Endothelial cell of umbilical vein (primary cell): ENCODE measurements around the gene DOCK1. TPM values are rescaled to one million over a fixed set of nuclear protein-coding genes. Genes with fewer than 3 reads are reported as not detected.

Experiments
- BruUV-seq: library from RNA; stranded (reverse); fragments of 400-500 nt; replicated peaks from 2 replicates; lab custom pipeline; 2021; lab: Mats Ljungman, UMichigan
- CTCF ChIA-PET: fragments of 300-600, 350-600 bp; sonication (Branson Sonifier 250); formaldehyde crosslinking; loops from one replicate; lab custom pipeline; 2021; ENCODE audit warnings: antibody characterized with exemption, inconsistent platforms; lab: Charles Lee
- POLR2A ChIA-PET: fragments of 300-600, 350-600 bp; sonication (Branson Sonifier 250); formaldehyde crosslinking; loops from one replicate; lab custom pipeline; 2021; ENCODE audit warnings: antibody characterized with exemption, inconsistent platforms; lab: Charles Lee
- DNase-seq: peaks from one replicate; pipeline ENCODE4 v3.0.0-alpha.2; 2011; ENCODE audit warnings: low read depth, low spot score
- FAIRE-seq: peaks from 2 replicates; lab custom pipeline; 2011; peaks lifted over from hg19 to GRCh38; lab: Jason Lieb, UNC
- H2AFZ ChIP-seq: 2 replicates; pipeline ENCODE4 v1.6.0; 2012; ENCODE audit warnings: low read depth, low read length, control low read depth, inconsistent platforms
- H3K27ac ChIP-seq: 2 replicates; pipeline ENCODE4 v1.5.1; 2011; ENCODE audit warnings: low read depth, mild to moderate bottlenecking, control low read depth, low read length, moderate library complexity; ENCODE audit not compliant: insufficient read depth
- H3K27me3 ChIP-seq, 2 experiments: 2 replicates each; pipeline versions ENCODE4 v1.6.0 to v1.6.1; 2011; ENCODE audit warnings: low read length in 2 of 2, mixed read lengths in 1 of 2; ENCODE audit not compliant: control insufficient read depth in 2 of 2, insufficient read depth in 2 of 2
- H3K36me3 ChIP-seq, 2 experiments: 2 replicates in 1 of 2; 3 replicates in 1 of 2; pipeline ENCODE4 v1.5.1; 2011; ENCODE audit warnings: low read length in 2 of 2, mild to moderate bottlenecking in 1 of 2, moderate library complexity in 1 of 2; ENCODE audit not compliant: control insufficient read depth in 2 of 2, insufficient read depth in 2 of 2; ENCODE audit errors: extremely low read depth in 1 of 2
- H3K4me1 ChIP-seq: 3 replicates; pipeline ENCODE4 v1.5.1; 2011; ENCODE audit warnings: mild to moderate bottlenecking, low read length; ENCODE audit not compliant: control insufficient read depth, insufficient read depth; ENCODE audit errors: extremely low read depth
- H3K4me2 ChIP-seq: 2 replicates; pipeline ENCODE4 v1.6.1; 2011; ENCODE audit warnings: low read length, control low read depth, mixed read lengths; ENCODE audit not compliant: insufficient read depth
- H3K4me3 ChIP-seq, 3 experiments: fragments of 200-600 bp in 1 of 3; sonication (generic), shearing (Covaris generic) in 1 of 3; replicated peaks in 1 of 3; 2 replicates each; pipeline ENCODE4 v1.5.1; 2011 to 2016; ENCODE audit warnings: control low read depth in 3 of 3, low read length in 3 of 3, mild to moderate bottlenecking in 2 of 3, inconsistent platforms in 1 of 3, low read depth in 1 of 3, moderate library complexity in 1 of 3; ENCODE audit not compliant: insufficient read depth in 1 of 3
- H3K79me2 ChIP-seq: 2 replicates; pipeline ENCODE4 v1.6.0; 2012; ENCODE audit warnings: low read length, inconsistent platforms; ENCODE audit not compliant: control insufficient read depth, insufficient read depth
- H3K9ac ChIP-seq: replicated peaks from 2 replicates; pipeline ENCODE3; 2011; ENCODE audit warnings: low read length, control low read depth; ENCODE audit not compliant: insufficient read depth; ENCODE audit errors: extremely low read depth
- H3K9me1 ChIP-seq: replicated peaks from 3 replicates; pipeline ENCODE4 v1.6.0; 2011; ENCODE audit warnings: mild to moderate bottlenecking, low read length; ENCODE audit not compliant: control insufficient read depth, insufficient read depth; ENCODE audit errors: extremely low read depth
- H3K9me3 ChIP-seq: replicated peaks from 2 replicates; pipeline ENCODE4 v1.5.1; 2012; ENCODE audit warnings: low read length, inconsistent platforms; ENCODE audit not compliant: control insufficient read depth, insufficient read depth
- H4K20me1 ChIP-seq: replicated peaks from 2 replicates; pipeline ENCODE3; 2011; ENCODE audit warnings: mild to moderate bottlenecking, low read length; ENCODE audit not compliant: control insufficient read depth, insufficient read depth; ENCODE audit errors: extremely low read depth
- JUN ChIP-seq: IDR thresholded peaks from 2 replicates; pipeline ENCODE4 v1.6.1; 2011; ENCODE audit warnings: borderline replicate concordance, low read depth; ENCODE audit not compliant: insufficient read length, insufficient read depth
- MAX ChIP-seq: IDR thresholded peaks from 2 replicates; pipeline ENCODE4 v1.6.1; 2011; ENCODE audit not compliant: insufficient read depth, insufficient read length
- MYC ChIP-seq: IDR thresholded peaks from one replicate; pipeline ENCODE4 v1.6.1; 2011; ENCODE audit warnings: mild to moderate bottlenecking, low read depth, low read length
- POLR2A ChIP-seq: IDR thresholded peaks from 2 replicates; pipeline ENCODE4 v1.6.1; 2012; ENCODE audit warnings: low read depth, mild to moderate bottlenecking, control low read depth, low read length
- POLR2AphosphoS5 ChIP-seq: IDR thresholded peaks from 2 replicates; pipeline ENCODE4 v1.6.1; 2012; ENCODE audit warnings: low read depth, mild to moderate bottlenecking, control low read depth, low read length, moderate library complexity; ENCODE audit not compliant: insufficient read depth
- dilution Hi-C: fragments of 300-500 bp; cut with MboI; formaldehyde crosslinking; loops from one replicate; pipeline ENCODE4 v1.15.0; 2019; ENCODE audit warnings: low sequenced_read_pairs; ENCODE audit not compliant: extremely low pct_ligation_motif_present
- intact Hi-C: fragments of 100-400 bp; cut with micrococcal nuclease; formaldehyde crosslinking; loops from one replicate; pipeline ENCODE4 v1.10.0; 2022
- polyA plus RNA-seq, 4 experiments: library from polyadenylated mRNA; depleted of rRNA in 3 of 4; stranded (reverse) in 3 of 4; unstranded in 1 of 4; fragments of >200 nt; gene quantifications; 2 replicates each; pipeline versions ENCODE4 v1.2.1 to v1.2.3, GENCODE V29; 2011 to 2012; ENCODE audit warnings: missing spikeins in 1 of 4
- total RNA-seq: library from RNA; stranded (reverse); gene quantifications from 2 replicates; pipeline ENCODE4 v1.2.3, GENCODE V29; 2021
- TF ChIP-seq, protein P1 (sequence below), 2 donors: IDR thresholded peaks; 1 replicate in 1 of 2; 2 replicates in 1 of 2; pipeline ENCODE4 v1.5.1; 2011; ENCODE audit warnings: low read length in 2 of 2, mild to moderate bottlenecking in 2 of 2, moderate library complexity in 2 of 2, control low read depth in 1 of 2, inconsistent platforms in 1 of 2, low read depth in 1 of 2; ENCODE audit not compliant: insufficient read depth in 1 of 2; ENCODE audit errors: extremely low read depth in 1 of 2

DOCK1 gene
- total and polyA plus RNA-seq, 2 donors (not counting 3 experiments of a cell fraction or from before 2014, with no cell fraction given): 22.5 to 83.1 TPM

GRCh38 chr10:127067542-127068194 is 162.4 kb downstream of the DOCK1 start:
- CTCF ChIA-PET: no interaction called here
- Histone ChIP-seq H3K9me3 (no peaks in the 10 kb centered on the region), H3K27ac (no peak overlapping the region), H3K9ac (no peak overlapping the region), H3K4me3 (no peak overlapping the region), H3K79me2 (no peaks in the 10 kb centered on the region), H2AFZ (no peak overlapping the region), H3K27me3 (no peaks in the 10 kb centered on the region), H3K4me2 (no peak overlapping the region), H4K20me1 (no peaks in the 10 kb centered on the region), H3K36me3 (peaks cover 2 to 31% of the 10 kb centered on the region in 2 experiments), H3K9me1 (no peaks in the 10 kb centered on the region), H3K4me1 (no peaks in the 10 kb centered on the region)
- no TSS peak for BruUV-seq
- no peak for FAIRE-seq
- dilution Hi-C loops (no loop called here), intact Hi-C loops (no loop called here)
- POLR2A ChIA-PET: no interaction called here
- no peak for DNase-seq
- TF ChIP-seq, protein P1, sequence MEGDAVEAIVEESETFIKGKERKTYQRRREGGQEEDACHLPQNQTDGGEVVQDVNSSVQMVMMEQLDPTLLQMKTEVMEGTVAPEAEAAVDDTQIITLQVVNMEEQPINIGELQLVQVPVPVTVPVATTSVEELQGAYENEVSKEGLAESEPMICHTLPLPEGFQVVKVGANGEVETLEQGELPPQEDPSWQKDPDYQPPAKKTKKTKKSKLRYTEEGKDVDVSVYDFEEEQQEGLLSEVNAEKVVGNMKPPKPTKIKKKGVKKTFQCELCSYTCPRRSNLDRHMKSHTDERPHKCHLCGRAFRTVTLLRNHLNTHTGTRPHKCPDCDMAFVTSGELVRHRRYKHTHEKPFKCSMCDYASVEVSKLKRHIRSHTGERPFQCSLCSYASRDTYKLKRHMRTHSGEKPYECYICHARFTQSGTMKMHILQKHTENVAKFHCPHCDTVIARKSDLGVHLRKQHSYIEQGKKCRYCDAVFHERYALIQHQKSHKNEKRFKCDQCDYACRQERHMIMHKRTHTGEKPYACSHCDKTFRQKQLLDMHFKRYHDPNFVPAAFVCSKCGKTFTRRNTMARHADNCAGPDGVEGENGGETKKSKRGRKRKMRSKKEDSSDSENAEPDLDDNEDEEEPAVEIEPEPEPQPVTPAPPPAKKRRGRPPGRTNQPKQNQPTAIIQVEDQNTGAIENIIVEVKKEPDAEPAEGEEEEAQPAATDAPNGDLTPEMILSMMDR (IDR thresholded peaks at IDR 0.05; ENCODE audit: extremely low read depth in 1 of 2, insufficient read depth in 1 of 2, low read depth in 1 of 2, low read length in 2 of 2): no peak
- TF ChIP-seq JUN (no peak), POLR2AphosphoS5 (no peak), MAX (no peak), POLR2A (no peak), MYC (no peak)
